Neural cell (in vitro differentiated cells): Measurements from ENCODE around the gene CD2BP2. TPM values are rescaled to one million over a fixed set of nuclear protein-coding genes. Genes with fewer than 3 reads are reported as not detected.
"Not testable (repeated sequence)": the region's sequence is repeated elsewhere in the genome, so short reads cannot be mapped to it uniquely, and the experiment has no call there.

Source experiments
- H2AFZ ChIP-seq: fragments of 200-600, 300-800 bp; sonication (generic), shearing (Covaris generic); 2 replicates; pipeline ENCODE4 v1.6.0; 2014; ENCODE audit warnings: low read depth, mild to moderate bottlenecking, antibody characterized with exemption, low read length, moderate library complexity
- H3F3A ChIP-seq: fragments of 200-600 bp; shearing (Covaris generic); 2 replicates; pipeline ENCODE4 v1.6.1; 2016; ENCODE audit warnings: mild to moderate bottlenecking, moderate library complexity, mixed read lengths, antibody characterized with exemption, low read length; ENCODE audit not compliant: insufficient read depth, poor library complexity, severe bottlenecking
- H3K27ac ChIP-seq: fragments of 200-600, 300-800 bp; sonication (generic), shearing (Covaris generic); 2 replicates; pipeline ENCODE4 v1.5.1; 2014; ENCODE audit warnings: mild to moderate bottlenecking, low read length, moderate library complexity
- H3K27me3 ChIP-seq: fragments of 300-800, 200-600 bp; sonication (generic), shearing (Covaris generic); 2 replicates; pipeline ENCODE4 v1.6.0; 2014; ENCODE audit warnings: mild to moderate bottlenecking, low read depth, low read length, moderate library complexity; ENCODE audit not compliant: insufficient read depth
- H3K36me3 ChIP-seq: fragments of 300-800, 200-600 bp; sonication (generic), shearing (Covaris generic); 2 replicates; pipeline ENCODE4 v1.5.1; 2014; ENCODE audit warnings: mild to moderate bottlenecking, antibody characterized with exemption, low read length, moderate library complexity; ENCODE audit not compliant: insufficient read depth
- H3K4me2 ChIP-seq: fragments of 300-800, 200-600 bp; sonication (generic), shearing (Covaris generic); 2 replicates; pipeline ENCODE4 v1.6.0; 2014; ENCODE audit warnings: mild to moderate bottlenecking, low read length
- H3K4me3 ChIP-seq: fragments of 300-800, 200-600 bp; sonication (generic), shearing (Covaris generic); 2 replicates; pipeline ENCODE4 v1.5.1; 2014; ENCODE audit warnings: mild to moderate bottlenecking, low read length, moderate library complexity
- H3K79me2 ChIP-seq: fragments of 200-600 bp; shearing (Covaris generic); replicated peaks from 2 replicates; pipeline ENCODE4 v1.6.0; 2014; ENCODE audit warnings: mild to moderate bottlenecking, low read length, moderate library complexity; ENCODE audit not compliant: insufficient read depth
- H3K9ac ChIP-seq: fragments of 300-800, 200-600 bp; sonication (generic), shearing (Covaris generic); 2 replicates; pipeline ENCODE4 v1.6.1; 2016; ENCODE audit warnings: mild to moderate bottlenecking, low read length, mixed read lengths
- H3K9me2 ChIP-seq: fragments of 200-600 bp; shearing (Covaris generic); 2 replicates; pipeline ENCODE4 v1.6.1; 2016; ENCODE audit warnings: mild to moderate bottlenecking, low read length, mixed read lengths; ENCODE audit not compliant: insufficient read depth
- H3K9me3 ChIP-seq: fragments of 200-600, 300-800 bp; sonication (generic), shearing (Covaris generic); 2 replicates; pipeline ENCODE4 v1.6.1; 2016; ENCODE audit warnings: mild to moderate bottlenecking, mixed run types, low read length, moderate library complexity, mixed read lengths
- H4K20me1 ChIP-seq: fragments of 200-600 bp; shearing (Covaris generic); 2 replicates; pipeline ENCODE4 v1.6.1; 2016; ENCODE audit warnings: mild to moderate bottlenecking, mixed run types; ENCODE audit not compliant: insufficient read depth
- polyA plus RNA-seq: library from polyadenylated mRNA; depleted of rRNA; stranded (reverse); fragments of >200 nt; gene quantifications from 2 replicates; pipeline ENCODE4 v1.2.3, GENCODE V29; 2014

The CD2BP2 gene
- polyA plus RNA-seq, 1 donor from 2014 or later, result 76.3 TPM

DNA sequence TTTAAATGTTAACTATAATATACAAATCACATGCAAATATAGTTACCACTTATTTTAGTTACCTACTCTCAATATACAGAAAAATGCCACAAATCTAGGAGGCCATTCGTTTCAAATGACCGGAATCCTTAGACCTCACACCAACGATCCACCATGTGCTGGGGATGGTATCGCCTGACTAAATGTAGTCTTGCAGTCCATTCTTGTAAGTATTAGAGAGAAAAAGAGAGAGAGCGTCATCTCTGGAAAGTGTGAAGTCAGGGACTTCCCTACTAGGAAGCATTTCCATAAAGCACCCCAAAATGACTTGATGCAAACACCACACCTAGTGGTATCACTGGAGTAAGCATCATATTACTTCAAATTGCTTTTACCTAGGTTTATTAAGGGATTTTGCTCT, 45.9 kb downstream of the CD2BP2 start:
- not testable (repeated sequence) for H3F3A ChIP-seq, H3K27me3 ChIP-seq, H3K79me2 ChIP-seq, H3K9me3 ChIP-seq, H3K36me3 ChIP-seq, H3K4me2 ChIP-seq, H3K4me3 ChIP-seq, H4K20me1 ChIP-seq, H3K27ac ChIP-seq, H3K9ac ChIP-seq, H2AFZ ChIP-seq, H3K9me2 ChIP-seq

Other genes starting within 250 kb of the CD2BP2 start
- gene GDPD3, start 241.8 kb downstream of the CD2BP2 start, polyA plus RNA-seq, result 2.7 and 3.6 TPM in 2 replicates
- 18.5 and 20.2 TPM in 2 replicates for gene MAPK3, start 232.1 kb downstream of the CD2BP2 start, polyA plus RNA-seq
- gene CORO1A, start 171.7 kb downstream of the CD2BP2 start, polyA plus RNA-seq, result 106 and 107 TPM in 2 replicates
- gene BOLA2B, start 161.6 kb downstream of the CD2BP2 start, polyA plus RNA-seq, result 394 and 487 TPM in 2 replicates
- 22.8 and 43.4 TPM in 2 replicates for gene SLX1A, start 161.4 kb downstream of the CD2BP2 start, polyA plus RNA-seq
- gene SULT1A3, start 156.1 kb downstream of the CD2BP2 start, polyA plus RNA-seq, result 12.1 and 13.2 TPM in 2 replicates
- gene NPIPB13, start 106.8 kb downstream of the CD2BP2 start, polyA plus RNA-seq, result 2.2 and 3.9 TPM in 2 replicates
- gene TBC1D10B, start 15.2 kb upstream of the CD2BP2 start, polyA plus RNA-seq, result 24.1 and 32.5 TPM in 2 replicates
- not detected in 2 replicates for gene MYL11, start 19.5 kb upstream of the CD2BP2 start, polyA plus RNA-seq
- 0.38 TPM in 1 of 2 replicates, not detected in the other for gene SEPTIN1, start 27.3 kb upstream of the CD2BP2 start, polyA plus RNA-seq
- 42.3 and 48.9 TPM in 2 replicates for gene ZNF48, start 40.1 kb upstream of the CD2BP2 start, polyA plus RNA-seq
- 10.2 and 11.7 TPM in 2 replicates for gene ZNF771, start 52.3 kb upstream of the CD2BP2 start, polyA plus RNA-seq
- gene DCTPP1, start 74.7 kb upstream of the CD2BP2 start, polyA plus RNA-seq, result 47.3 and 60.4 TPM in 2 replicates
- 9.8 and 11.1 TPM in 2 replicates for gene SEPHS2, start 90.6 kb upstream of the CD2BP2 start, polyA plus RNA-seq
- not detected in 2 replicates for gene ITGAL, start 117.4 kb upstream of the CD2BP2 start, polyA plus RNA-seq
- 54.4 and 56.5 TPM in 2 replicates for gene ZNF768, start 171.3 kb upstream of the CD2BP2 start, polyA plus RNA-seq
- 5.7 and 8.4 TPM in 2 replicates for gene ZNF747, start 179.6 kb upstream of the CD2BP2 start, polyA plus RNA-seq
- 10.5 and 14.9 TPM in 2 replicates for gene ZNF764, start 203.1 kb upstream of the CD2BP2 start, polyA plus RNA-seq
- gene ZNF688, start 216.4 kb upstream of the CD2BP2 start, polyA plus RNA-seq, result 26.9 and 28.4 TPM in 2 replicates
- 26.4 and 44.1 TPM in 2 replicates for gene ZNF785, start 230.4 kb upstream of the CD2BP2 start, polyA plus RNA-seq